Stomach (tissue), 9 donors: Measurements from ENCODE around the gene USP48. TPM values are rescaled to one million over a fixed set of nuclear protein-coding genes. Genes with fewer than 3 reads are reported as not detected.
"Not testable (repeated sequence)": the region's sequence is repeated elsewhere in the genome, so short reads cannot be mapped to it uniquely, and the experiment has no call there.

Experiments
- DNase-seq, 2 donors: peaks; one replicate each; pipeline versions ENCODE4 v3.0.0 to v3.0.0-alpha.2; 2013 to 2019
- H3K27ac ChIP-seq, 5 donors: fragments of 200-600 bp in 4 of 5; sonication (generic) in 4 of 5; one replicate each; pipeline ENCODE4 v1.5.1; 2013 to 2019; ENCODE audit warnings: mild to moderate bottlenecking in 1 of 5, moderate library complexity in 1 of 5
- H3K27me3 ChIP-seq, 3 donors: fragments of 200-600 bp; sonication (generic); one replicate each; pipeline ENCODE4 v1.5.1; 2017 to 2019; ENCODE audit warnings: mixed run types in 1 of 3
- H3K36me3 ChIP-seq, 4 donors: fragments of 200-600 bp; sonication (generic); 1 replicate in 3 of 4; 2 replicates in 1 of 4; pipeline ENCODE4 v1.5.1; 2016 to 2019
- H3K4me1 ChIP-seq, 4 donors: fragments of 200-600 bp; sonication (generic); one replicate each; pipeline ENCODE4 v1.5.1; 2016 to 2019
- H3K4me3 ChIP-seq, 4 donors: fragments of 200-600 bp; sonication (generic) in 3 of 4; one replicate each; pipeline ENCODE4 v1.5.1; 2016 to 2019; ENCODE audit warnings: mild to moderate bottlenecking in 1 of 4
- H3K9me3 ChIP-seq, 4 donors: fragments of 200-600 bp; sonication (generic); one replicate each; pipeline ENCODE4 v1.5.1; 2016 to 2019
- EP300 ChIP-seq: sonication (generic); formaldehyde crosslinking; IDR thresholded peaks from one replicate; pipeline ENCODE4 v1.6.1; 2017; ENCODE audit warnings: antibody characterized with exemption
- POLR2A ChIP-seq, 4 donors: fragments of 450-650 bp; IDR thresholded peaks; one replicate each; pipeline ENCODE4 v1.6.1; 2016; ENCODE audit warnings: antibody characterized with exemption in 4 of 4, control low read depth in 2 of 4, mild to moderate bottlenecking in 1 of 4, moderate library complexity in 1 of 4
- POLR2AphosphoS5 ChIP-seq, 3 donors: sonication (generic); formaldehyde crosslinking; IDR thresholded peaks; one replicate each; pipeline ENCODE4 v1.6.1; 2016; ENCODE audit warnings: antibody characterized with exemption in 3 of 3
- WGBS, 5 donors: extraction: QIAGEN DNeasy Blood & Tissue Kit in 3 of 5; methylation state at CpG; one replicate each; pipeline versions ENCODE4 v1.1.5 to v1.1.7; 2013 to 2018; 5-methylcytosine and 5-hydroxymethylcytosine counted together
- intact Hi-C: fragments of 100-400 bp; cut with DNase I; formaldehyde crosslinking; loops from one replicate; pipeline ENCODE4 v1.15.1; 2023; ENCODE audit warnings: low total_unique reads
- polyA plus RNA-seq, 3 donors: library from polyadenylated mRNA; stranded (reverse); fragments of 200-250 nt; gene quantifications; one replicate each; pipeline ENCODE4 v1.2.3, GENCODE V29; 2013
- total RNA-seq, 5 donors: library from RNA; depleted of rRNA; stranded (reverse); fragments of >200 nt; gene quantifications; one replicate each; pipeline versions ENCODE4 v1.1.0 to v1.2.3, GENCODE V29; 2014 to 2016
- TF ChIP-seq, protein P1 (sequence below), 7 experiments: fragments of 450-650 bp in 4 of 7; fragments of 200-600 bp in 3 of 7; sonication (generic) in 3 of 7; IDR thresholded peaks; one replicate each; pipeline ENCODE4 v1.5.1; 2016 to 2019; ENCODE audit warnings: antibody characterized with exemption in 7 of 7, control low read depth in 2 of 7, mild to moderate bottlenecking in 1 of 7
- donor health status: healthy with polysubstance abuse.
- donor health status: Bipolar disorder and iron deficiency.
- donor health status: healthy.

Gene USP48
- total and polyA plus RNA-seq, 8 donors, result 12.7 to 144 (median 78.7) TPM

GRCh38 chr1:21774835-21775549, 8.0 kb downstream of the USP48 start:
- WGBS, 5 donors, result 88 to 94% (median 91%) methylated on average over 15 of the region's 15 CpGs
- DNase-seq, result no peak
- intact Hi-C loops, result no loop called here
- peak overlapping the region in 2 of 5 donors; percentile 2 to 50 for H3K27ac ChIP-seq
- H3K4me1 ChIP-seq, result peaks cover 5 to 62% (median 27%) of the 10 kb centered on the region in 4 donors
- H3K9me3 ChIP-seq, result no peaks in the 10 kb centered on the region
- TF ChIP-seq POLR2AphosphoS5 (IDR thresholded peaks at IDR 0.05), result no peak
- TF ChIP-seq POLR2A (IDR thresholded peaks at IDR 0.05), result no peak
- TF ChIP-seq, protein P1, sequence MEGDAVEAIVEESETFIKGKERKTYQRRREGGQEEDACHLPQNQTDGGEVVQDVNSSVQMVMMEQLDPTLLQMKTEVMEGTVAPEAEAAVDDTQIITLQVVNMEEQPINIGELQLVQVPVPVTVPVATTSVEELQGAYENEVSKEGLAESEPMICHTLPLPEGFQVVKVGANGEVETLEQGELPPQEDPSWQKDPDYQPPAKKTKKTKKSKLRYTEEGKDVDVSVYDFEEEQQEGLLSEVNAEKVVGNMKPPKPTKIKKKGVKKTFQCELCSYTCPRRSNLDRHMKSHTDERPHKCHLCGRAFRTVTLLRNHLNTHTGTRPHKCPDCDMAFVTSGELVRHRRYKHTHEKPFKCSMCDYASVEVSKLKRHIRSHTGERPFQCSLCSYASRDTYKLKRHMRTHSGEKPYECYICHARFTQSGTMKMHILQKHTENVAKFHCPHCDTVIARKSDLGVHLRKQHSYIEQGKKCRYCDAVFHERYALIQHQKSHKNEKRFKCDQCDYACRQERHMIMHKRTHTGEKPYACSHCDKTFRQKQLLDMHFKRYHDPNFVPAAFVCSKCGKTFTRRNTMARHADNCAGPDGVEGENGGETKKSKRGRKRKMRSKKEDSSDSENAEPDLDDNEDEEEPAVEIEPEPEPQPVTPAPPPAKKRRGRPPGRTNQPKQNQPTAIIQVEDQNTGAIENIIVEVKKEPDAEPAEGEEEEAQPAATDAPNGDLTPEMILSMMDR (IDR thresholded peaks at IDR 0.05), result no peak
- no peak for TF ChIP-seq EP300
- no peaks in the 10 kb centered on the region for H3K36me3 ChIP-seq
- no peaks in the 10 kb centered on the region for H3K27me3 ChIP-seq
- H3K4me3 ChIP-seq, result no peak overlapping the region

GRCh38 chr1:21773585-21773984, 9.4 kb downstream of the USP48 start:
- H3K9me3 ChIP-seq, result no peaks in the 10 kb centered on the region
- intact Hi-C loops, result no loop called here
- no peaks in the 10 kb centered on the region for H3K27me3 ChIP-seq
- H3K4me3 ChIP-seq, result no peak overlapping the region
- peak overlapping the region in 2 of 5 donors; percentile 28 to 38 for H3K27ac ChIP-seq
- H3K36me3 ChIP-seq, result peaks cover 0 to 5% (median 0%) of the 10 kb centered on the region in 4 donors
- DNase-seq, result no peak
- peaks cover 4 to 65% (median 21%) of the 10 kb centered on the region in 4 donors for H3K4me1 ChIP-seq
- 26 to 41% (median 36%) methylated on average over 3 of the region's 3 CpGs for WGBS, 5 donors
- TF ChIP-seq EP300, result no peak
- TF ChIP-seq POLR2A (IDR thresholded peaks at IDR 0.05), result no peak
- TF ChIP-seq POLR2AphosphoS5 (IDR thresholded peaks at IDR 0.05), result no peak
- TF ChIP-seq, protein P1 (IDR thresholded peaks at IDR 0.05), result no peak

- H3K27me3 ChIP-seq, intact Hi-C loops, H3K27ac ChIP-seq, DNase-seq, H3K36me3 ChIP-seq, H3K4me3 ChIP-seq, H3K9me3 ChIP-seq: not testable (repeated sequence)
- H3K4me1 ChIP-seq, result peaks cover 6 to 74% (median 35%) of the 10 kb centered on the region in 4 donors
- WGBS, 5 donors, result 83 to 92% (median 88%) methylated on average over 10 of the region's 10 CpGs
These were observed 11.3 kb downstream of the USP48 start for GRCh38 chr1:21771672-21772071.

DNA sequence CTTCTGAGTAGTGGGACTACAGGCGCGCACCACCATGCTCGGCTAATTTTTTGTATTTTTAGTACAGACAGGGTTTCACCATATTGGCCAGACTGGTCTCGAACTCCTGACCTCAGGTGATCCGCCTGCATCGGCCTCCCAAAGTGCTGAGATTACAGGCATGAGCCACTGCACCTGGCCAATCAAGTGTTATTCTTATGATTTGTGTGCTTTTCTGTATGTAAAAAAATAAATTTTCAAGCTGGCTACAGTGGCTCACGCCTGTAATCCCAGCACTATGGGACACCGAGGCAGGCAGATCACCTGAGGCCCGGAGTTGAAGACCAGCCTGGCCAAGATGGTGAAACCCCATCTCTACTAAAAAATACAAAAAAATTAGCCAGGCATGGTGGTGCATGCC, 12.3 kb downstream of the USP48 start:
- H3K36me3 ChIP-seq, H3K4me3 ChIP-seq, H3K27me3 ChIP-seq, DNase-seq, H3K27ac ChIP-seq, H3K9me3 ChIP-seq, intact Hi-C loops: not testable (repeated sequence)
- WGBS, 5 donors, result 90 to 95% (median 92%) methylated on average over 9 of the region's 9 CpGs
- peaks cover 14 to 74% (median 36%) of the 10 kb centered on the region in 4 donors for H3K4me1 ChIP-seq

DNA sequence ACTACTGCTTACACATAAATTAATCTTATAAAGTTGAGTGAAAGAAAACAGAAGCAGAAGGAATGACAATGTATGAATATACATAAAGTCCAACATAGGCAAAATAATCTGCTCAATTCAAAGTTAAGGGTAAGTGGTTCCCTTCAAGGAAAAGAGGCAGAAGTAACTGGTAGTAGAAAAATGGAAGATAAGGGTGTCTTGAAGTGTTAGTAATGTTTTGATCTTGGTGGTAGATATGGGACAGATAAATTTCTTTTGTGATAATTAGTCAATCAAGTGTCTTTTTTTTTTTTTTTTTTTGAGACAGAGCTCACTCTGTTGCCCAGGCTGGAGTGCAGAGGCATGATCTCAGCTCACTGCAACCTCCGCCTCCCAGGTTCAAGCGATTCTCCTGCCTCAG, 12.7 kb downstream of the USP48 start:
- Histone ChIP-seq H3K4me3 (no peak overlapping the region), H3K4me1 (peaks cover 18 to 74% (median 35%) of the 10 kb centered on the region in 4 donors), H3K9me3 (no peaks in the 10 kb centered on the region), H3K27me3 (no peaks in the 10 kb centered on the region), H3K36me3 (peaks cover 0 to 5% (median 0%) of the 10 kb centered on the region in 4 donors), H3K27ac (no peak overlapping the region)
- TF ChIP-seq EP300, result no peak
- no peak for TF ChIP-seq POLR2A (IDR thresholded peaks at IDR 0.05)
- TF ChIP-seq POLR2AphosphoS5 (IDR thresholded peaks at IDR 0.05), result no peak
- TF ChIP-seq, protein P1 (IDR thresholded peaks at IDR 0.05), result no peak
- intact Hi-C loops, result no loop called here
- WGBS, 5 donors, result 86 to 96% (median 93%) methylated on average over 2 of the region's 2 CpGs
- DNase-seq, result no peak

DNA sequence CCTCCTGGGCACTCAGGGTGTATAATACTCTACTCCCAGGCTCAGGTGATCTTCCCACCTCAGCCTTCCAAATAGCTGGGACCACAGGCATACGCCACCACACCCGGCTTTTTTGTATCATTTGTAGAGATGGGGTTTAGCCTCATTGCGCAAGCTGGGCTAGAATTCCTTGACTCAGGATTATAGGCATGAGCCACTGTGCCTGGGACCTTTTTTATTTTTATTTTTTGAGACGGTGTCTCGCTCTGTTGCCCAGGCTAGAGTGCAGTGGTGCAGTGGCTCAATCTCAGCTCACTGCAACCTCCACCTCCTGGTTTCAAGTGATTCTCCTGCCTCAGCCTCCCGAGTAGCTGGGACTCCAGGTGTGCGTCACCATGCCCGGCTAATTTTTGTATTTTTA, 15.8 kb downstream of the USP48 start:
- DNase-seq, intact Hi-C loops, H3K4me3 ChIP-seq, H3K36me3 ChIP-seq, H3K9me3 ChIP-seq, H3K27ac ChIP-seq, H3K27me3 ChIP-seq: not testable (repeated sequence)
- H3K4me1 ChIP-seq, result peaks cover 42 to 86% (median 53%) of the 10 kb centered on the region in 4 donors
- 95 to 98% (median 96%) methylated on average over 8 of the region's 8 CpGs for WGBS, 5 donors
